ENCODE measurements around the gene JRKL. TPM values are rescaled to one million over a fixed set of nuclear protein-coding genes. Genes with fewer than 3 reads are reported as not detected.
A peak's percentile ranks its signal among the peaks of the same experiment; 100 is the strongest.

Gene JRKL
- 10 to 100 TPM in 1 of 3 donors, 1 to 10 TPM in 2; 8.9 to 11.4 (median 9.4) TPM for total RNA-seq

- Mint-ChIP-seq H3K4me3 (peak within 1 kb of the TSS; percentile 97), H3K27me3 (ENCODE audit: low read depth) (no peaks in the 10 kb centered on the region), H3K9me3 (peaks cover 11% of the 10 kb centered on the region), H3K36me3 (ENCODE audit: insufficient read depth) (peaks cover 22% of the 10 kb centered on the region), H3K4me1 (ENCODE audit: low read depth) (peaks cover 62% of the 10 kb centered on the region)
- peak; percentile 99 for DNase-seq
- peak; percentile 97 to 98 for ATAC-seq
These were observed at the start of gene JRKL, which contains the start of gene CCDC82 for GRCh38 chr11:96389720-96390487. TSS of gene JRKL (plus strand) at chr11:96390013. CDS start at chr11:96390650, 637 bp downstream. TSS of gene CCDC82 (minus strand) at chr11:96389912. CDS start at chr11:96384747, 5,165 bp downstream.

- H3K36me3 Mint-ChIP-seq (ENCODE audit: insufficient read depth), result peaks cover 25% of the 10 kb centered on the region
- no peak for DNase-seq
- H3K4me3 Mint-ChIP-seq, result peak overlapping the region; percentile 99
- H3K4me1 Mint-ChIP-seq (ENCODE audit: low read depth), result peaks cover 59% of the 10 kb centered on the region
- ATAC-seq, result no peak
- H3K9me3 Mint-ChIP-seq, result no peaks in the 10 kb centered on the region
- no peaks in the 10 kb centered on the region for H3K27me3 Mint-ChIP-seq (ENCODE audit: low read depth)
These were observed 49.3 kb upstream of the JRKL start for GRCh38 chr11:96340555-96340885.

GRCh38 chr11:96341211-96342013, 48.4 kb upstream of the JRKL start:
- Mint-ChIP-seq H3K9me3 (no peaks in the 10 kb centered on the region), H3K36me3 (ENCODE audit: insufficient read depth) (peaks cover 19% of the 10 kb centered on the region), H3K27me3 (ENCODE audit: low read depth) (no peaks in the 10 kb centered on the region), H3K4me3 (peak overlapping the region; percentile 99), H3K4me1 (ENCODE audit: low read depth) (peaks cover 50% of the 10 kb centered on the region)
- peak; percentile 39 to 42 for ATAC-seq
- DNase-seq, result peak; percentile 61

- DNase-seq, result no peak
- no peaks in the 10 kb centered on the region for H3K27me3 Mint-ChIP-seq (ENCODE audit: low read depth)
- H3K4me3 Mint-ChIP-seq, result peak overlapping the region; percentile 99
- peaks cover 19% of the 10 kb centered on the region for H3K36me3 Mint-ChIP-seq (ENCODE audit: insufficient read depth)
- ATAC-seq, result no peak
- no peaks in the 10 kb centered on the region for H3K9me3 Mint-ChIP-seq
- peaks cover 42% of the 10 kb centered on the region for H3K4me1 Mint-ChIP-seq (ENCODE audit: low read depth)
These were observed 47.5 kb upstream of the JRKL start for GRCh38 chr11:96342014-96342960.

- Mint-ChIP-seq H3K36me3 (ENCODE audit: insufficient read depth) (peaks cover 12% of the 10 kb centered on the region), H3K27me3 (ENCODE audit: low read depth) (no peaks in the 10 kb centered on the region), H3K4me3 (peak within 1 kb of the TSS; percentile 99), H3K9me3 (no peaks in the 10 kb centered on the region), H3K4me1 (ENCODE audit: low read depth) (peaks cover 33% of the 10 kb centered on the region)
- ATAC-seq (peak; percentile 86 to 91), DNase-seq (peak; percentile 91)
These were observed 46.7 kb upstream of the JRKL start, which contains the start of gene MAML2 for GRCh38 chr11:96342961-96343711. TSS of gene MAML2 (minus strand) at chr11:96343195. CDS start at chr11:96341895, 1,300 bp downstream.

GRCh38 chr11:96356848-96357247, 33.0 kb upstream of the JRKL start:
- Mint-ChIP-seq H3K36me3 (ENCODE audit: insufficient read depth) (peaks cover 43% of the 10 kb centered on the region), H3K4me3 (no peak overlapping the region), H3K4me1 (ENCODE audit: low read depth) (peaks cover 18% of the 10 kb centered on the region), H3K27me3 (ENCODE audit: low read depth) (no peaks in the 10 kb centered on the region), H3K9me3 (no peaks in the 10 kb centered on the region)
- ATAC-seq (no peak), DNase-seq (no peak)

- H3K4me3 Mint-ChIP-seq, result no peak overlapping the region
- peak; percentile 84 to 89 for ATAC-seq
These were observed 32.0 kb upstream of the JRKL start for GRCh38 chr11:96357794-96358193.

GRCh38 chr11:96358321-96358720, 31.5 kb upstream of the JRKL start:
- Mint-ChIP-seq H3K36me3 (ENCODE audit: insufficient read depth) (peaks cover 44% of the 10 kb centered on the region), H3K27me3 (ENCODE audit: low read depth) (no peaks in the 10 kb centered on the region), H3K4me3 (no peak overlapping the region), H3K9me3 (no peaks in the 10 kb centered on the region), H3K4me1 (ENCODE audit: low read depth) (peaks cover 18% of the 10 kb centered on the region)
- ATAC-seq (peak in 1 of 2 donors; percentile 23), DNase-seq (no peak)

More at GRCh38 chr11:96357794-96358193, 32.0 kb upstream of the JRKL start:
- peaks cover 44% of the 10 kb centered on the region for H3K36me3 Mint-ChIP-seq (ENCODE audit: insufficient read depth)
- H3K4me1 Mint-ChIP-seq (ENCODE audit: low read depth), result peaks cover 18% of the 10 kb centered on the region
- no peak for DNase-seq
- no peaks in the 10 kb centered on the region for H3K27me3 Mint-ChIP-seq (ENCODE audit: low read depth)
- no peaks in the 10 kb centered on the region for H3K9me3 Mint-ChIP-seq

- ATAC-seq (no peak), DNase-seq (no peak)
- no peaks in the 10 kb centered on the region for H3K9me3 Mint-ChIP-seq
- H3K36me3 Mint-ChIP-seq (ENCODE audit: insufficient read depth), result peaks cover 24% of the 10 kb centered on the region
- H3K4me1 Mint-ChIP-seq (ENCODE audit: low read depth), result peaks cover 16% of the 10 kb centered on the region
- no peak overlapping the region for H3K4me3 Mint-ChIP-seq
- no peaks in the 10 kb centered on the region for H3K27me3 Mint-ChIP-seq (ENCODE audit: low read depth)
These were observed 28.0 kb upstream of the JRKL start for GRCh38 chr11:96361778-96362177.

GRCh38 chr11:96365493-96365892, 24.3 kb upstream of the JRKL start:
- H3K4me3 Mint-ChIP-seq, result no peak overlapping the region
- ATAC-seq (no peak), DNase-seq (no peak)
- no peaks in the 10 kb centered on the region for H3K9me3 Mint-ChIP-seq
- H3K36me3 Mint-ChIP-seq (ENCODE audit: insufficient read depth), result peaks cover 19% of the 10 kb centered on the region
- H3K4me1 Mint-ChIP-seq (ENCODE audit: low read depth), result no peaks in the 10 kb centered on the region
- H3K27me3 Mint-ChIP-seq (ENCODE audit: low read depth), result no peaks in the 10 kb centered on the region

- Mint-ChIP-seq H3K27me3 (ENCODE audit: low read depth) (no peaks in the 10 kb centered on the region), H3K36me3 (ENCODE audit: insufficient read depth) (peaks cover 22% of the 10 kb centered on the region), H3K4me1 (ENCODE audit: low read depth) (no peaks in the 10 kb centered on the region), H3K4me3 (no peak overlapping the region), H3K9me3 (no peaks in the 10 kb centered on the region)
- DNase-seq (no peak), ATAC-seq (no peak)
These were observed 23.8 kb upstream of the JRKL start for GRCh38 chr11:96366024-96366423.

GRCh38 chr11:96367342-96367741, 22.5 kb upstream of the JRKL start:
- Mint-ChIP-seq H3K4me3 (no peak overlapping the region), H3K36me3 (ENCODE audit: insufficient read depth) (peaks cover 25% of the 10 kb centered on the region), H3K27me3 (ENCODE audit: low read depth) (no peaks in the 10 kb centered on the region), H3K9me3 (no peaks in the 10 kb centered on the region), H3K4me1 (ENCODE audit: low read depth) (no peaks in the 10 kb centered on the region)
- ATAC-seq, result no peak
- no peak for DNase-seq

- H3K4me3 Mint-ChIP-seq, result no peak overlapping the region
These were observed 16.0 kb upstream of the JRKL start for GRCh38 chr11:96373826-96374225.

More at GRCh38 chr11:96373826-96374225, 16.0 kb upstream of the JRKL start:
- Mint-ChIP-seq H3K4me1 (ENCODE audit: low read depth) (no peaks in the 10 kb centered on the region), H3K9me3 (no peaks in the 10 kb centered on the region), H3K36me3 (ENCODE audit: insufficient read depth) (peaks cover 34% of the 10 kb centered on the region), H3K27me3 (ENCODE audit: low read depth) (no peaks in the 10 kb centered on the region)
- ATAC-seq (no peak), DNase-seq (no peak)
